K562 (cell line): ENCODE results near the gene LY6G6C. TPM values are rescaled to one million over a fixed set of nuclear protein-coding genes. Genes with fewer than 3 reads are reported as not detected.

ENCODE experiments used
- ATAC-seq: fragments of 200-7000 bp; cut with Tn5 transposase; 3 replicates; pipeline ENCODE4 v1.9.1; 2020; ENCODE audit warnings: moderate library complexity
- BruUV-seq: library from RNA; stranded (reverse); fragments of 400-500 nt; replicated peaks from 2 replicates; lab custom pipeline; 2021; lab: Mats Ljungman, UMichigan
- CTCF ChIA-PET: fragments of 300-600 bp; formaldehyde crosslinking; extraction: SDS; loops from one replicate; lab custom pipeline; 2021; ENCODE audit warnings: low intra/inter-chr PET ratio; lab: Yijun Ruan, JAX
- POLR2A ChIA-PET: fragments of 300-600, 350-650 bp; sonication (Branson Sonifier 250); formaldehyde crosslinking; extraction: SDS; loops from one replicate; lab custom pipeline; 2021; ENCODE audit warnings: antibody characterized with exemption, inconsistent platforms; lab: Yijun Ruan, JAX
- DNase-seq, 4 experiments: peaks; one replicate each; pipeline versions ENCODE4 v3.0.0 to v3.0.0-alpha.2; 2011 to 2018; ENCODE audit warnings: low spot score in 3 of 4, mixed read lengths in 3 of 4; ENCODE audit errors: extremely low read depth in 1 of 4
- FAIRE-seq: peaks from 2 replicates; lab custom pipeline; 2011; peaks lifted over from hg19 to GRCh38; lab: Jason Lieb, UNC
- H2AFZ ChIP-seq: 2 replicates; pipeline ENCODE4 v1.6.0; 2011; ENCODE audit warnings: low read depth, low read length, control low read depth, inconsistent platforms
- H3K27ac ChIP-seq: fragments of 200-600 bp; 3 replicates; pipeline ENCODE4 v1.8.0; 2011; ENCODE audit warnings: low read depth, mild to moderate bottlenecking, control low read depth, inconsistent platforms, low read length, moderate library complexity, mixed read lengths; ENCODE audit errors: extremely low read depth
- H3K27me3 ChIP-seq, 2 experiments: fragments of 300-600 bp in 1 of 2; 2 replicates in 1 of 2; 3 replicates in 1 of 2; pipeline versions ENCODE4 v1.6.0 to v1.8.0; 2011; ENCODE audit warnings: inconsistent platforms in 2 of 2, low read length in 2 of 2, mild to moderate bottlenecking in 1 of 2, mixed read lengths in 1 of 2, moderate library complexity in 1 of 2; ENCODE audit not compliant: control insufficient read depth in 2 of 2, insufficient read depth in 2 of 2
- H3K36me3 ChIP-seq: fragments of 300-600 bp; 3 replicates; pipeline ENCODE4 v1.8.0; 2011; ENCODE audit warnings: mild to moderate bottlenecking, low read length, inconsistent platforms; ENCODE audit not compliant: control insufficient read depth, insufficient read depth
- H3K4me1 ChIP-seq, 2 experiments: fragments of 200-600 bp in 1 of 2; replicated peaks in 1 of 2; 2 replicates in 1 of 2; 3 replicates in 1 of 2; pipeline versions ENCODE4 v1.5.1 to v1.8.0; 2011; ENCODE audit warnings: inconsistent platforms in 2 of 2, low read length in 2 of 2, mild to moderate bottlenecking in 1 of 2, mixed read lengths in 1 of 2, moderate library complexity in 1 of 2; ENCODE audit not compliant: control insufficient read depth in 2 of 2, insufficient read depth in 2 of 2
- H3K4me2 ChIP-seq: 2 replicates; pipeline ENCODE4 v1.6.1; 2011; ENCODE audit warnings: low read length, control low read depth, inconsistent platforms, mixed read lengths; ENCODE audit not compliant: insufficient read depth
- H3K4me3 ChIP-seq: fragments of 200-600 bp; sonication (generic), shearing (Covaris generic); 2 replicates; pipeline ENCODE4 v1.5.1; 2016; ENCODE audit warnings: control low read depth, inconsistent platforms
- H3K79me2 ChIP-seq: fragments of 200-600 bp; 3 replicates; pipeline ENCODE4 v1.8.0; 2011; ENCODE audit warnings: low read length, inconsistent platforms; ENCODE audit not compliant: control insufficient read depth, insufficient read depth
- H3K9ac ChIP-seq, 2 experiments: 2 replicates each; pipeline versions ENCODE4 v1.6.0 to v1.6.1; 2011; ENCODE audit warnings: low read depth in 2 of 2, low read length in 2 of 2, control low read depth in 1 of 2, inconsistent platforms in 1 of 2, mild to moderate bottlenecking in 1 of 2, mixed read lengths in 1 of 2; ENCODE audit not compliant: insufficient read depth in 1 of 2
- H3K9me1 ChIP-seq: one replicate; pipeline ENCODE4 v1.6.0; 2011; ENCODE audit warnings: inconsistent platforms, mild to moderate bottlenecking, low read length, moderate library complexity; ENCODE audit not compliant: control insufficient read depth, insufficient read depth
- H3K9me3 ChIP-seq: replicated peaks from 2 replicates; pipeline ENCODE4 v1.5.1; 2011; ENCODE audit warnings: low read depth, low read length, inconsistent platforms; ENCODE audit not compliant: control insufficient read depth, insufficient read depth
- H4K20me1 ChIP-seq: replicated peaks from 2 replicates; pipeline ENCODE4 v1.6.1; 2011; ENCODE audit warnings: low read length, inconsistent platforms, mixed read lengths; ENCODE audit not compliant: control insufficient read depth, insufficient read depth
- CBFB ChIP-seq: sonication (generic); formaldehyde crosslinking; IDR thresholded peaks from 2 replicates; pipeline ENCODE4 v1.4.0; 2020; ENCODE audit warnings: mild to moderate bottlenecking, missing genetic modification reagents
- CBX1 ChIP-seq: sonication (generic); IDR thresholded peaks from 2 replicates; pipeline ENCODE4 v1.6.1; 2016; ENCODE audit warnings: antibody characterized with exemption, low read depth, mild to moderate bottlenecking
- E4F1 ChIP-seq: fragments of 250-450 bp; sonication (Bioruptor Pico); IDR thresholded peaks from 2 replicates; pipeline ENCODE4 v1.5.0; 2021; ENCODE audit warnings: mild to moderate bottlenecking, borderline replicate concordance
- LARP7 ChIP-seq: fragments of 450-650 bp; IDR thresholded peaks from 2 replicates; pipeline ENCODE4 v1.6.1; 2016
- NFE2L1 ChIP-seq: fragments of 450-650 bp; IDR thresholded peaks from 2 replicates; pipeline ENCODE4 v1.6.1; 2016; ENCODE audit warnings: missing genetic modification characterization, low read depth, mild to moderate bottlenecking, missing compliant biosample characterization, moderate library complexity, borderline replicate concordance
- OTX1 ChIP-seq: fragments of 450-650 bp; formaldehyde crosslinking; IDR thresholded peaks from 2 replicates; pipeline ENCODE4 v1.4.0; 2022; ENCODE audit warnings: mild to moderate bottlenecking
- PHB2 ChIP-seq: fragments of 450-650 bp; IDR thresholded peaks from 2 replicates; pipeline ENCODE4 v1.6.1; 2017; ENCODE audit warnings: low read depth
- RHOXF2B ChIP-seq: fragments of 250-450 bp; sonication (Bioruptor Pico); conservative IDR thresholded peaks from 2 replicates; pipeline ENCODE4 v1.5.1; 2021
- SP2 ChIP-seq: IDR thresholded peaks from 2 replicates; pipeline ENCODE4 v1.6.1; 2011; ENCODE audit warnings: mild to moderate bottlenecking, low read depth, low read length, moderate library complexity; ENCODE audit not compliant: poor library complexity, severe bottlenecking; ENCODE audit errors: extremely low read depth
- TEAD4 ChIP-seq, 2 experiments: sonication (generic) in 1 of 2; formaldehyde crosslinking in 1 of 2; IDR thresholded peaks; 2 replicates each; pipeline versions ENCODE4 v1.6.1 to v1.8.0; 2012 to 2022; ENCODE audit warnings: borderline replicate concordance in 1 of 2, inconsistent platforms in 1 of 2, low read length in 1 of 2, mild to moderate bottlenecking in 1 of 2, missing genetic modification reagents in 1 of 2
- whole genome bisulfite sequencing: fragments of 100-300 bp; shearing (Covaris generic); methylation state at CpG from one replicate; pipeline ENCODE4 v1.1.6; 2016; ENCODE audit warnings: low coverage, mixed read lengths; ENCODE audit not compliant: insufficient coverage; ENCODE audit errors: missing lambda C conversion rate; 5-methylcytosine and 5-hydroxymethylcytosine counted together
- in situ Hi-C: fragments of 300-500 bp; cut with MboI; formaldehyde crosslinking; loops from 4 replicates; pipeline ENCODE4 v1.15.0; 2018; ENCODE audit warnings: inconsistent platforms, mixed read lengths
- intact Hi-C: fragments of 100-400 bp; cut with micrococcal nuclease; formaldehyde crosslinking; loops from 2 replicates; pipeline ENCODE4 v1.14.2; 2022
- polyA plus RNA-seq, 8 experiments: library from polyadenylated mRNA; depleted of rRNA in 4 of 8; stranded (reverse) in 5 of 8; unstranded in 3 of 8; fragments of >200 nt; fragmentation: Nextera tagmentation in 2 of 8; fragmentation: Illumina TruSeq in 1 of 8; extraction: Ambion mirVana in 2 of 8; extraction: Trizol in 1 of 8; gene quantifications; 2 replicates each; pipeline versions ENCODE4 v1.2.1 to v1.2.3, GENCODE V29; 2011 to 2014; ENCODE audit warnings: inconsistent platforms in 1 of 8, missing spikeins in 1 of 8
- total RNA-seq, 7 experiments: library from RNA; depleted of rRNA in 6 of 7; stranded (reverse); fragments of >200 nt in 6 of 7; fragmentation: Illumina TruSeq in 2 of 7; extraction: Trizol in 2 of 7; gene quantifications; 2 replicates each; pipeline versions ENCODE4 v1.2.1 to v1.2.3, GENCODE V29; 2011 to 2021; ENCODE audit warnings: low replicate concordance in 1 of 7
- TF ChIP-seq, protein P1 (sequence below): sonication (generic); formaldehyde crosslinking; IDR thresholded peaks from 2 replicates; pipeline ENCODE4 v1.8.0; 2022; ENCODE audit warnings: mild to moderate bottlenecking, missing genetic modification reagents
- TF ChIP-seq, protein P2 (sequence below): fragments of 250-450 bp; sonication (Bioruptor Pico); IDR thresholded peaks from 2 replicates; pipeline ENCODE4 v1.5.0; 2021
- TF ChIP-seq, protein P3 (sequence below): IDR thresholded peaks from 2 replicates; pipeline ENCODE4 v1.6.1; 2014; ENCODE audit warnings: antibody characterized with exemption

LY6G6C gene
- total and polyA plus RNA-seq, 9 of the 15 experiments (the other 6 are each of a cell fraction or from before 2014, with no cell fraction given) = 0.06 to 0.20 TPM; not detected in 7

GRCh38 chr6:31734247-31734820, 12.8 kb upstream of the LY6G6C start (continued):
- TF ChIP-seq, protein P1, sequence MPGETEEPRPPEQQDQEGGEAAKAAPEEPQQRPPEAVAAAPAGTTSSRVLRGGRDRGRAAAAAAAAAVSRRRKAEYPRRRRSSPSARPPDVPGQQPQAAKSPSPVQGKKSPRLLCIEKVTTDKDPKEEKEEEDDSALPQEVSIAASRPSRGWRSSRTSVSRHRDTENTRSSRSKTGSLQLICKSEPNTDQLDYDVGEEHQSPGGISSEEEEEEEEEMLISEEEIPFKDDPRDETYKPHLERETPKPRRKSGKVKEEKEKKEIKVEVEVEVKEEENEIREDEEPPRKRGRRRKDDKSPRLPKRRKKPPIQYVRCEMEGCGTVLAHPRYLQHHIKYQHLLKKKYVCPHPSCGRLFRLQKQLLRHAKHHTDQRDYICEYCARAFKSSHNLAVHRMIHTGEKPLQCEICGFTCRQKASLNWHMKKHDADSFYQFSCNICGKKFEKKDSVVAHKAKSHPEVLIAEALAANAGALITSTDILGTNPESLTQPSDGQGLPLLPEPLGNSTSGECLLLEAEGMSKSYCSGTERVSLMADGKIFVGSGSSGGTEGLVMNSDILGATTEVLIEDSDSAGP (CRISPR knock-in tag) = 0 out of 2 replicates have a peak, but pooled peaks have one; percentile 7
- TF ChIP-seq NFE2L1 (tag) = no peak; the same call in 1 of the 2 replicates
- peak; percentile 62; the same call in 1 of the 2 replicates for TF ChIP-seq OTX1 (CRISPR knock-in tag)
- peak; percentile 30; the same call in 1 of the 2 replicates for TF ChIP-seq CBFB (CRISPR knock-in tag)
- TF ChIP-seq, protein P2, sequence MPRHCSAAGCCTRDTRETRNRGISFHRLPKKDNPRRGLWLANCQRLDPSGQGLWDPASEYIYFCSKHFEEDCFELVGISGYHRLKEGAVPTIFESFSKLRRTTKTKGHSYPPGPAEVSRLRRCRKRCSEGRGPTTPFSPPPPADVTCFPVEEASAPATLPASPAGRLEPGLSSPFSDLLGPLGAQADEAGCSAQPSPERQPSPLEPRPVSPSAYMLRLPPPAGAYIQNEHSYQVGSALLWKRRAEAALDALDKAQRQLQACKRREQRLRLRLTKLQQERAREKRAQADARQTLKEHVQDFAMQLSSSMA (CRISPR knock-in tag) = peak; percentile 62; the same call in 1 of the 2 replicates

DNA sequence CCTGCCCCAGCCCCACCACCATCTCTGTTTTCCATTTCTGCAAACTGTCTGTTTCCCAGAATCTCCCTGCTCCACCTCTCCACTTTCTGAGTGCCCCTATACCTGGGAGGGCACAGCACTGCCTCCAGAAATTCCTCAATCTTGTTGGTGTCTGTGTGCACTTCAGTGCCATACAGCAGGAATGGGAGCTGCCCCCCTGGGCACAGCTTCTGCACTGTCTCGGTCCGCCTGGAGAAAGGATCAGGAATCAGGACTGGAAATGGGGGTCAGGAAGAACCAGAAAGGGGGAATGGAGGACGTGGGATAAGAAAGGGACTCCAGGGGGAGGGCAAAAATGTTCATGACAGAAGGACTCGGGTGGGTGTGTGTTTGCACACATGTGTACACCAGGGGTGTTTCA, 12.2 kb upstream of the LY6G6C start:
- DNase-seq (no peak), ATAC-seq (no peak), FAIRE-seq (no peak)
- in situ Hi-C loops = no loop called here
- Histone ChIP-seq H3K4me1 (peaks cover 43 to 59% of the 10 kb centered on the region in 2 experiments), H3K9ac (peak overlapping the region; percentile 99), H4K20me1 (peaks cover 24% of the 10 kb centered on the region), H3K4me2 (peak overlapping the region; percentile 100), H3K27ac (peak overlapping the region; percentile 95), H3K9me3 (no peaks in the 10 kb centered on the region), H3K79me2 (peaks cover 76% of the 10 kb centered on the region), H3K9me1 (no peaks in the 10 kb centered on the region), H3K4me3 (peak overlapping the region; percentile 77; the same call in 1 of the 2 replicates), H3K27me3 (no peaks in the 10 kb centered on the region), H2AFZ (no peak overlapping the region), H3K36me3 (peaks cover 56% of the 10 kb centered on the region)
- intact Hi-C loops = loop anchor here (2.0 to 10.0 kb wide), 3 partner anchors 43 to 241 kb away; partner anchors contain the start of genes DXO and VARS1
- CTCF ChIA-PET = no interaction called here
- POLR2A ChIA-PET = interaction anchor here (1.1 to 13.1 kb wide), 6 partner anchors 8 to 100 kb away, joined by 3 to 236 read pairs (median 6); partner anchors contain the start of genes C6orf47, CSNK2B, DDAH2 and GPANK1
- BruUV-seq = no TSS peak
- WGBS = 69% methylated on average over 4 of the region's 4 CpGs
- TF ChIP-seq TEAD4 (IDR thresholded peaks at IDR 0.05; ENCODE audit: low read length) (no peak; the same call in 1 of the 2 replicates), TEAD4 (CRISPR knock-in tag; IDR thresholded peaks at IDR 0.05; ENCODE audit: borderline replicate concordance) (0 out of 2 replicates have a peak, but pooled peaks have one; percentile 22), LARP7 (0 out of 2 replicates have a peak, but pooled peaks have one; percentile 31), E4F1 (CRISPR knock-in tag) (no peak), PHB2 (no peak), CBX1 (no peak), RHOXF2B (CRISPR knock-in tag) (no peak), SP2 (peak; percentile 1)
- TF ChIP-seq, protein P3, sequence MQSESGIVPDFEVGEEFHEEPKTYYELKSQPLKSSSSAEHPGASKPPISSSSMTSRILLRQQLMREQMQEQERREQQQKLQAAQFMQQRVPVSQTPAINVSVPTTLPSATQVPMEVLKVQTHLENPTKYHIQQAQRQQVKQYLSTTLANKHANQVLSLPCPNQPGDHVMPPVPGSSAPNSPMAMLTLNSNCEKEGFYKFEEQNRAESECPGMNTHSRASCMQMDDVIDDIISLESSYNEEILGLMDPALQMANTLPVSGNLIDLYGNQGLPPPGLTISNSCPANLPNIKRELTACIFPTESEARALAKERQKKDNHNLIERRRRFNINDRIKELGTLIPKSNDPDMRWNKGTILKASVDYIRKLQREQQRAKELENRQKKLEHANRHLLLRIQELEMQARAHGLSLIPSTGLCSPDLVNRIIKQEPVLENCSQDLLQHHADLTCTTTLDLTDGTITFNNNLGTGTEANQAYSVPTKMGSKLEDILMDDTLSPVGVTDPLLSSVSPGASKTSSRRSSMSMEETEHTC = no peak
